WTC11 (cell line): ENCODE data around the gene CES5A. TPM values are rescaled to one million over a fixed set of nuclear protein-coding genes. Genes with fewer than 3 reads are reported as not detected.

ENCODE experiments used
- ATAC-seq: fragments of 200-7000 bp; cut with Tn5 transposase; 2 replicates; pipeline ENCODE4 v1.10.0; 2021; ENCODE audit warnings: mild to moderate bottlenecking, moderate library complexity
- CTCF ChIA-PET: fragments of 300-600 bp; sonication (Branson Sonifier 250); formaldehyde crosslinking; loops from one replicate; lab custom pipeline; 2021; ENCODE audit warnings: antibody characterized with exemption; lab: Charles Lee
- POLR2A ChIA-PET: fragments of 350-600 bp; sonication (Branson Sonifier 250); formaldehyde crosslinking; loops from one replicate; lab custom pipeline; 2021; ENCODE audit warnings: antibody characterized with exemption; lab: Charles Lee
- DNase-seq: peaks from one replicate; pipeline ENCODE4 v3.0.0; 2021; ENCODE audit warnings: low spot score
- H3K27ac Mint-ChIP-seq: 2 replicates; pipeline ENCODE4 v1.8.0; 2021; ENCODE audit warnings: mixed read lengths
- H3K27me3 Mint-ChIP-seq: 2 replicates; pipeline ENCODE4 v1.8.0; 2021; ENCODE audit warnings: low read depth, mild to moderate bottlenecking, moderate library complexity, mixed read lengths
- H3K36me3 Mint-ChIP-seq: 2 replicates; pipeline ENCODE4 v1.8.0; 2021; ENCODE audit warnings: mixed read lengths
- H3K4me1 Mint-ChIP-seq: 2 replicates; pipeline ENCODE4 v1.8.0; 2022; ENCODE audit warnings: mixed read lengths
- H3K4me3 Mint-ChIP-seq: 2 replicates; pipeline ENCODE4 v1.8.0; 2021; ENCODE audit warnings: mild to moderate bottlenecking, moderate library complexity, mixed read lengths
- H3K9me3 Mint-ChIP-seq: 2 replicates; pipeline ENCODE4 v1.8.0; 2021; ENCODE audit warnings: mixed read lengths
- ARID4B ChIP-seq: sonication (generic); formaldehyde crosslinking; IDR thresholded peaks from 2 replicates; pipeline ENCODE4 v1.8.0; 2023; ENCODE audit warnings: missing genetic modification reagents, mild to moderate bottlenecking, borderline replicate concordance
- ATF1 ChIP-seq: sonication (generic); formaldehyde crosslinking; IDR thresholded peaks from 2 replicates; pipeline ENCODE4 v1.8.1; 2023; ENCODE audit warnings: mild to moderate bottlenecking, moderate library complexity, missing genetic modification reagents
- ATF2 ChIP-seq: sonication (generic); formaldehyde crosslinking; IDR thresholded peaks from 2 replicates; pipeline ENCODE4 v1.8.1; 2022; ENCODE audit warnings: low read depth, missing genetic modification reagents, borderline replicate concordance
- ETV6 ChIP-seq: sonication (generic); formaldehyde crosslinking; IDR thresholded peaks from 2 replicates; pipeline ENCODE4 v1.8.1; 2022; ENCODE audit warnings: mild to moderate bottlenecking, missing genetic modification reagents
- GRHL2 ChIP-seq: fragments of 250-450 bp; sonication (Bioruptor Pico); IDR thresholded peaks from 2 replicates; pipeline ENCODE4 v1.8.0; 2022; ENCODE audit warnings: mild to moderate bottlenecking, moderate library complexity; ENCODE audit not compliant: insufficient replicate concordance, severe bottlenecking
- HMGA2 ChIP-seq: fragments of 250-450 bp; sonication (Bioruptor Pico); IDR thresholded peaks from 2 replicates; pipeline ENCODE4 v1.4.0; 2021; ENCODE audit warnings: mild to moderate bottlenecking, moderate library complexity
- JAZF1 ChIP-seq: fragments of 250-450 bp; sonication (Bioruptor Pico); IDR thresholded peaks from 2 replicates; pipeline ENCODE4 v1.9.0; 2021; ENCODE audit warnings: moderate library complexity, mild to moderate bottlenecking, inconsistent platforms
- MLX ChIP-seq: sonication (generic); formaldehyde crosslinking; IDR thresholded peaks from 2 replicates; pipeline ENCODE4 v1.8.1; 2023; ENCODE audit warnings: mild to moderate bottlenecking, missing genetic modification reagents, moderate library complexity
- NR1H2 ChIP-seq: sonication (generic); formaldehyde crosslinking; IDR thresholded peaks from 2 replicates; pipeline ENCODE4 v1.9.0; 2021; ENCODE audit warnings: mild to moderate bottlenecking, moderate library complexity, missing genetic modification reagents
- RORB ChIP-seq: fragments of 250-450 bp; sonication (Bioruptor Pico); IDR thresholded peaks from 2 replicates; pipeline ENCODE4 v1.9.0; 2021; ENCODE audit warnings: mild to moderate bottlenecking
- SMAD3 ChIP-seq: sonication (generic); formaldehyde crosslinking; IDR thresholded peaks from 2 replicates; pipeline ENCODE4 v1.8.0; 2022; ENCODE audit warnings: missing genetic modification reagents, mild to moderate bottlenecking, borderline replicate concordance
- SOX15 ChIP-seq: fragments of 250-450 bp; sonication (Bioruptor Pico); IDR thresholded peaks from 2 replicates; pipeline ENCODE4 v1.9.0; 2021; ENCODE audit warnings: mild to moderate bottlenecking
- TEAD1 ChIP-seq: sonication (generic); formaldehyde crosslinking; IDR thresholded peaks from 2 replicates; pipeline ENCODE4 v1.8.0; 2022; ENCODE audit warnings: mild to moderate bottlenecking, missing genetic modification reagents
- ZBTB21 ChIP-seq: sonication (generic); formaldehyde crosslinking; IDR thresholded peaks from 2 replicates; pipeline ENCODE4 v1.8.1; 2023; ENCODE audit warnings: mild to moderate bottlenecking, missing genetic modification reagents, borderline replicate concordance
- ZNF219 ChIP-seq: sonication (generic); formaldehyde crosslinking; IDR thresholded peaks from 2 replicates; pipeline ENCODE4 v1.8.0; 2023; ENCODE audit warnings: missing genetic modification reagents, mild to moderate bottlenecking, borderline replicate concordance
- ZNF263 ChIP-seq: sonication (generic); formaldehyde crosslinking; IDR thresholded peaks from 2 replicates; pipeline ENCODE4 v1.8.1; 2022; ENCODE audit warnings: low read depth, mild to moderate bottlenecking, moderate library complexity, missing genetic modification reagents
- ZNF416 ChIP-seq: fragments of 250-450 bp; sonication (Bioruptor Pico); IDR thresholded peaks from 2 replicates; pipeline ENCODE4 v1.9.0; 2021; ENCODE audit warnings: mild to moderate bottlenecking, inconsistent platforms
- ZNF512 ChIP-seq: sonication (generic); formaldehyde crosslinking; IDR thresholded peaks from 2 replicates; pipeline ENCODE4 v1.8.1; 2022; ENCODE audit warnings: missing genetic modification reagents, borderline replicate concordance
- ZNF671 ChIP-seq: fragments of 250-450 bp; sonication (Bioruptor Pico); IDR thresholded peaks from 2 replicates; pipeline ENCODE4 v1.8.0; 2021; ENCODE audit warnings: mild to moderate bottlenecking
- total RNA-seq: library from RNA; stranded (reverse); gene quantifications from 3 replicates; pipeline ENCODE4 v1.2.3, GENCODE V29; 2021
- TF ChIP-seq, protein P1 (sequence below): fragments of 250-450 bp; sonication (Bioruptor Pico); conservative IDR thresholded peaks from 2 replicates; pipeline ENCODE4 v1.9.0; 2021; ENCODE audit warnings: mild to moderate bottlenecking
- TF ChIP-seq, protein P2 (sequence below): sonication (generic); formaldehyde crosslinking; IDR thresholded peaks from 2 replicates; pipeline ENCODE4 v1.8.1; 2023; ENCODE audit warnings: mild to moderate bottlenecking, moderate library complexity, missing genetic modification reagents

The CES5A gene
- total RNA-seq, 1 experiment from 2014 or later = not detected

DNA sequence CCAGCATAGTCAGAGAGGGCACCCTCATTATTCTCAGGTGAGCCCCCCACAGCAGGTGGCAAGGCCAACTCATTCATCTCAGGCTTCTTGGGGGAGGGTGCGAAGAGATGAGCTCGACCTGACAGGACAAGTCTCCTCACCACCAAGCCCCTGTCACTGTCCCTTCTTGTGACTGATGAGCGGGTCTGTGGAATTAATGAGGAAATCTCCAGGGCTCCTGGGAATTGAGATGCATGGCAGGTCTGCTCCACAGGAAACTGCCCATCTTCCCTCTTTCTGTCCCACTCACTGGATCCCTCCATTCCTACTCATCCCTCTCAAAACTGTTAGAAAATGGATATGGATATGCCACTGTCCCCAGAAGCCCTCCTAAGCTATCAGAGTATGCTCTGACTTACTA lies 32.5 kb upstream of the CES5A start (continued):
- TF ChIP-seq, protein P1, sequence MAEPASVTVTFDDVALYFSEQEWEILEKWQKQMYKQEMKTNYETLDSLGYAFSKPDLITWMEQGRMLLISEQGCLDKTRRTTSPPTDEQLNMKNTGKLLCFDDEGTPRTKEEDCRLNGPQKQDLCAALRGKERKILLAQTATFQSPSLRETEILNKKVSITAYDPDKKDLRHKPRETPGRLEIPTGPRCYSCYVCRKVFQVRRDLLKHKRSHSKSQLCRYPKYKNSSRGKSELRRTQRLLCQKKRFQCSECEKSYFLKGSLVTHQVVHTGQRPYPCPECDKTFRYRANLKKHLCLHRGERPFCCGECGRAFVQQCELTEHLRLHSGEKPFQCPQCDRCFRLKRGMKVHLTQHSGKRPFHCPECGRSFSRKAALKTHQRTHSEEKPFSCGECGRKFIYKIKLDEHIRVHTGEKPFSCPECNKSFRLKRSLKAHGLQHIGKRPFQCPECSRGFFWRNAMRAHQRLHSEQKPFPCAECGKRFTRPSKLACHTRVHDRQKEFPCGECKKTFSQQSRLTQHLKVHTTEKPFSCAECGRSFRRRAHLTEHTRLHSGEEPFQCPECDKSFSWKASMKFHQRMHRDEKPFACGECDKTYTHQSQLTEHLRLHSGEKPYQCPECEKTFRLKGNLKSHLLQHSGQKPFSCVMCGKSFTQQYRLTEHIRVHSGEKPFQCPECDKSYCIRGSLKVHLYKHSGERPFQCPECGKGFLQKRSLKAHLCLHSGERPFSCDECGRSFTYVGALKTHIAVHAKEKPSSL (CRISPR knock-in tag) = no peak
- TF ChIP-seq RORB (CRISPR knock-in tag) (no peak), ZNF263 (CRISPR knock-in tag) (no peak), MLX (CRISPR knock-in tag) (no peak), HMGA2 (no peak)

DNA sequence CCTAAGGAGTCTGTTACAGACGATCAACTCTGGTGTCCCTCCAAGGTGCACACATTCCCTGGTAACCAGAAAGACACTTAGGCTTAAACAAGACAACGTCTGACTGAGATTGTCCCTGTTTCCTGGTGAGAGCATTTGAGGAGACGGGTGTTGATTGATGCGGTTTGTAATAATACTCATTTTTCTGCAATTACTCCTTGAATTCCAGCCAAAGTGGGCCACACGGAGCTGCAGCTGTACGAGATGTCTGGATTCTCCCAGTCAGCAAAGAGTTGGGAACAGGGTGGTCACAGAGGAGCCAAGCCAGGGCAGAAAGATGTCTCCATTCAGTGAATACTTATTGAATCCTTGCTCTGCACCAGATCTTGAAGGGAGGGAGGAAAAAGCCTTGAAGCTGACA lies 30.9 kb upstream of the CES5A start:
- Mint-ChIP-seq H3K4me3 (no peak overlapping the region), H3K4me1 (no peaks in the 10 kb centered on the region), H3K27ac (no peak overlapping the region), H3K36me3 (peaks cover 12% of the 10 kb centered on the region; the same call in 1 of the 2 replicates), H3K9me3 (peaks cover 31% of the 10 kb centered on the region), H3K27me3 (peaks cover 15% of the 10 kb centered on the region)
- ChIA-PET POLR2A (no interaction called here), CTCF (no interaction called here)
- no peak for ATAC-seq
- TF ChIP-seq ZBTB21 (CRISPR knock-in tag) (no peak), JAZF1 (no peak), GRHL2 (CRISPR knock-in tag) (no peak), ZNF671 (CRISPR knock-in tag) (no peak), ATF2 (CRISPR knock-in tag) (no peak), SOX15 (CRISPR knock-in tag) (no peak), ZNF416 (CRISPR knock-in tag) (no peak), ATF1 (CRISPR knock-in tag) (no peak), ZNF512 (CRISPR knock-in tag) (no peak)
- DNase-seq = no peak

GRCh38 chr16:55905651-55906050 lies 30.5 kb upstream of the CES5A start:
- TF ChIP-seq, protein P2, sequence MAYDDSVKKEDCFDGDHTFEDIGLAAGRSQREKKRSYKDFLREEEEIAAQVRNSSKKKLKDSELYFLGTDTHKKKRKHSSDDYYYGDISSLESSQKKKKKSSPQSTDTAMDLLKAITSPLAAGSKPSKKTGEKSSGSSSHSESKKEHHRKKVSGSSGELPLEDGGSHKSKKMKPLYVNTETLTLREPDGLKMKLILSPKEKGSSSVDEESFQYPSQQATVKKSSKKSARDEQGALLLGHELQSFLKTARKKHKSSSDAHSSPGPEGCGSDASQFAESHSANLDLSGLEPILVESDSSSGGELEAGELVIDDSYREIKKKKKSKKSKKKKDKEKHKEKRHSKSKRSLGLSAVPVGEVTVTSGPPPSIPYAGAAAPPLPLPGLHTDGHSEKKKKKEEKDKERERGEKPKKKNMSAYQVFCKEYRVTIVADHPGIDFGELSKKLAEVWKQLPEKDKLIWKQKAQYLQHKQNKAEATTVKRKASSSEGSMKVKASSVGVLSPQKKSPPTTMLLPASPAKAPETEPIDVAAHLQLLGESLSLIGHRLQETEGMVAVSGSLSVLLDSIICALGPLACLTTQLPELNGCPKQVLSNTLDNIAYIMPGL (CRISPR knock-in tag) = no peak
- no peak for TF ChIP-seq ARID4B (CRISPR knock-in tag)
- no peak for TF ChIP-seq ZNF671 (CRISPR knock-in tag)
- TF ChIP-seq SMAD3 = no peak
- no peak for TF ChIP-seq NR1H2 (CRISPR knock-in tag)
- TF ChIP-seq ZNF219 (CRISPR knock-in tag) = no peak
- no peak for TF ChIP-seq ZNF416 (CRISPR knock-in tag)
- TF ChIP-seq TEAD1 = no peak
- TF ChIP-seq ETV6 (CRISPR knock-in tag) = no peak
- Mint-ChIP-seq H3K9me3 (peaks cover 27% of the 10 kb centered on the region), H3K4me3 (no peak overlapping the region), H3K36me3 (peaks cover 12% of the 10 kb centered on the region; the same call in 1 of the 2 replicates), H3K27me3 (peaks cover 12% of the 10 kb centered on the region), H3K27ac (no peak overlapping the region), H3K4me1 (no peaks in the 10 kb centered on the region)
- ATAC-seq (no peak), DNase-seq (no peak)
- ChIA-PET CTCF (no interaction called here), POLR2A (no interaction called here)
